Endothelial cell of umbilical vein (primary cell): Measurements from ENCODE around the gene IL24.

Experiments used
- EZH2 ChIP-seq: IDR thresholded peaks from 2 replicates; pipeline ENCODE4 v1.6.1; 2012; ENCODE audit warnings: borderline replicate concordance, low read depth, mild to moderate bottlenecking, moderate library complexity, low read length, inconsistent platforms; ENCODE audit not compliant: severe bottlenecking
- POLR2A ChIP-seq: IDR thresholded peaks from 2 replicates; pipeline ENCODE4 v1.6.1; 2012; ENCODE audit warnings: low read depth, mild to moderate bottlenecking, control low read depth, low read length
- POLR2AphosphoS5 ChIP-seq: IDR thresholded peaks from 2 replicates; pipeline ENCODE4 v1.6.1; 2012; ENCODE audit warnings: low read depth, mild to moderate bottlenecking, control low read depth, low read length, moderate library complexity; ENCODE audit not compliant: insufficient read depth
- TF ChIP-seq, protein P1 (sequence below), 2 donors: IDR thresholded peaks; 1 replicate in 1 of 2; 2 replicates in 1 of 2; pipeline ENCODE4 v1.5.1; 2011; ENCODE audit warnings: low read length in 2 of 2, mild to moderate bottlenecking in 2 of 2, moderate library complexity in 2 of 2, control low read depth in 1 of 2, inconsistent platforms in 1 of 2, low read depth in 1 of 2; ENCODE audit not compliant: insufficient read depth in 1 of 2; ENCODE audit errors: extremely low read depth in 1 of 2
- TF ChIP-seq, protein P2 (sequence below): IDR thresholded peaks from 2 replicates; pipeline ENCODE4 v1.6.1; 2011; ENCODE audit not compliant: insufficient read depth, insufficient read length

DNA sequence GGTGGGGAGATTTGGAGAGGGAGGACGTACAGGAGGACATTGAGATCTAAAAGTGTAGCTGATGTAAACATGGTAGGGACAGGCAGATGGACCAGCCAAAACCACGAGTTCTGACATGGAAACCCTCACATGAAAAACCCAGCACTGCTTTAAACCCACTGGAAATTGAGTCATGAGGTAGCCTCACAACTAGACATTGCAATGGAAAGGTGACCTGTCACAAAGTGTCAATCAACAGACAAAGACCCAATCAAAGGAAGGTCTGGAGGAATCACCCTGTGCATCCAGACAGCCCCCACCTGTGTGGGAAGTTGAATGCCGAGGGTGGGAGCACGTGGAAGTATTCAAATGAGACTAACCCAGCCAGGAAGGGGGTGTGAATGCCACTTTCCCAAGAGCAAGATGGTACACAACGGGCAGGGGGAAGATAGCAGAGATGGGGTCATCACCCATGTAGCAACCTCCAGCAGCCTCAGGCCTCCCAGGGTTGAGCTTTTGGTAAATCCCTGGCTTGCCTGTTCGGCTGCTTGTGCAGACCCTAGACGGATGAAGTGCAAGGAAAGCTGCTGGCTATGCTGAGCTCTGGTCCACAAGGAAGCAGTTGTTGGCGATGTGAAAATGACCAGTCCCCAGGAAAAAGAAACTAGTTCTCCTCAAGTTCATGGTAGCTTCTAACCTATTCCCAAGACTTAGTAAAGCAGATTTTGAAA, 18.9 kb downstream of the IL24 start:
- TF ChIP-seq, protein P1, sequence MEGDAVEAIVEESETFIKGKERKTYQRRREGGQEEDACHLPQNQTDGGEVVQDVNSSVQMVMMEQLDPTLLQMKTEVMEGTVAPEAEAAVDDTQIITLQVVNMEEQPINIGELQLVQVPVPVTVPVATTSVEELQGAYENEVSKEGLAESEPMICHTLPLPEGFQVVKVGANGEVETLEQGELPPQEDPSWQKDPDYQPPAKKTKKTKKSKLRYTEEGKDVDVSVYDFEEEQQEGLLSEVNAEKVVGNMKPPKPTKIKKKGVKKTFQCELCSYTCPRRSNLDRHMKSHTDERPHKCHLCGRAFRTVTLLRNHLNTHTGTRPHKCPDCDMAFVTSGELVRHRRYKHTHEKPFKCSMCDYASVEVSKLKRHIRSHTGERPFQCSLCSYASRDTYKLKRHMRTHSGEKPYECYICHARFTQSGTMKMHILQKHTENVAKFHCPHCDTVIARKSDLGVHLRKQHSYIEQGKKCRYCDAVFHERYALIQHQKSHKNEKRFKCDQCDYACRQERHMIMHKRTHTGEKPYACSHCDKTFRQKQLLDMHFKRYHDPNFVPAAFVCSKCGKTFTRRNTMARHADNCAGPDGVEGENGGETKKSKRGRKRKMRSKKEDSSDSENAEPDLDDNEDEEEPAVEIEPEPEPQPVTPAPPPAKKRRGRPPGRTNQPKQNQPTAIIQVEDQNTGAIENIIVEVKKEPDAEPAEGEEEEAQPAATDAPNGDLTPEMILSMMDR (IDR thresholded peaks at IDR 0.05; ENCODE audit: extremely low read depth in 1 of 2, insufficient read depth in 1 of 2, low read depth in 1 of 2, low read length in 2 of 2), result no peak
- TF ChIP-seq, protein P2, sequence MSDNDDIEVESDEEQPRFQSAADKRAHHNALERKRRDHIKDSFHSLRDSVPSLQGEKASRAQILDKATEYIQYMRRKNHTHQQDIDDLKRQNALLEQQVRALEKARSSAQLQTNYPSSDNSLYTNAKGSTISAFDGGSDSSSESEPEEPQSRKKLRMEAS, result no peak
- TF ChIP-seq EZH2 (no peak), POLR2AphosphoS5 (no peak), POLR2A (no peak)
